AG09319 (cell line): Measurements from ENCODE around the gene NCOA1.

Experiments
- DNase-seq: peaks from one replicate; pipeline ENCODE4 v3.0.0-alpha.2; 2010; ENCODE audit warnings: low read depth; ENCODE audit errors: extremely low read depth
- CTCF ChIP-seq: IDR thresholded peaks from 2 replicates; pipeline ENCODE4 v1.5.1; 2011; ENCODE audit warnings: low read depth, mild to moderate bottlenecking, inconsistent platforms, low read length, moderate library complexity

NCOA1 gene

GRCh38 chr2:24819442-24820174, 328.6 kb downstream of the NCOA1 start:
- TF ChIP-seq CTCF = no peak

GRCh38 chr2:24820175-24820513, 329.1 kb downstream of the NCOA1 start:
- TF ChIP-seq CTCF = no peak
- DNase-seq = no peak

More at GRCh38 chr2:24819442-24820174, 328.6 kb downstream of the NCOA1 start:
- DNase-seq = no peak
